Brain microvascular endothelial cell (primary cell): Measurements from ENCODE around the gene ABCC5.

Experiments used
- DNase-seq: peaks from one replicate; pipeline ENCODE4 v3.0.0-alpha.2; 2020
- H3K27ac ChIP-seq: fragments of 250-450 bp; sonication (Bioruptor Pico); 2 replicates; pipeline ENCODE4 v1.5.1; 2020; ENCODE audit warnings: mild to moderate bottlenecking, moderate library complexity
- H3K27me3 ChIP-seq: fragments of 250-450 bp; sonication (Bioruptor Pico); replicated peaks from 2 replicates; pipeline ENCODE4 v1.5.1; 2020; ENCODE audit warnings: mild to moderate bottlenecking
- H3K36me3 ChIP-seq: fragments of 250-450 bp; sonication (Bioruptor Pico); replicated peaks from 2 replicates; pipeline ENCODE4 v1.5.1; 2020; ENCODE audit warnings: mild to moderate bottlenecking
- H3K4me3 ChIP-seq: 2 replicates; pipeline ENCODE4 v1.5.1; 2011; ENCODE audit warnings: low read depth, mild to moderate bottlenecking, control low read depth, low read length, moderate library complexity
- in situ Hi-C: cut with HindIII; loops from 2 replicates; pipeline ENCODE4 v1.10.0; 2017; ENCODE audit warnings: low sequenced_read_pairs, low pct_ligation_motif_present
- TF ChIP-seq, protein P1 (sequence below): IDR thresholded peaks from 2 replicates; pipeline ENCODE4 v1.5.1; 2011; ENCODE audit warnings: low read depth, mild to moderate bottlenecking, moderate library complexity, low read length, control low read depth, inconsistent platforms; ENCODE audit errors: missing control alignments

The ABCC5 gene

GRCh38 chr3:183968666-183969245, 48.9 kb downstream of the ABCC5 start:
- no peak overlapping the region for H3K27ac ChIP-seq
- H3K36me3 ChIP-seq: peaks cover 26% of the 10 kb centered on the region
- no peaks in the 10 kb centered on the region for H3K27me3 ChIP-seq
- DNase-seq: no peak
- TF ChIP-seq, protein P1, sequence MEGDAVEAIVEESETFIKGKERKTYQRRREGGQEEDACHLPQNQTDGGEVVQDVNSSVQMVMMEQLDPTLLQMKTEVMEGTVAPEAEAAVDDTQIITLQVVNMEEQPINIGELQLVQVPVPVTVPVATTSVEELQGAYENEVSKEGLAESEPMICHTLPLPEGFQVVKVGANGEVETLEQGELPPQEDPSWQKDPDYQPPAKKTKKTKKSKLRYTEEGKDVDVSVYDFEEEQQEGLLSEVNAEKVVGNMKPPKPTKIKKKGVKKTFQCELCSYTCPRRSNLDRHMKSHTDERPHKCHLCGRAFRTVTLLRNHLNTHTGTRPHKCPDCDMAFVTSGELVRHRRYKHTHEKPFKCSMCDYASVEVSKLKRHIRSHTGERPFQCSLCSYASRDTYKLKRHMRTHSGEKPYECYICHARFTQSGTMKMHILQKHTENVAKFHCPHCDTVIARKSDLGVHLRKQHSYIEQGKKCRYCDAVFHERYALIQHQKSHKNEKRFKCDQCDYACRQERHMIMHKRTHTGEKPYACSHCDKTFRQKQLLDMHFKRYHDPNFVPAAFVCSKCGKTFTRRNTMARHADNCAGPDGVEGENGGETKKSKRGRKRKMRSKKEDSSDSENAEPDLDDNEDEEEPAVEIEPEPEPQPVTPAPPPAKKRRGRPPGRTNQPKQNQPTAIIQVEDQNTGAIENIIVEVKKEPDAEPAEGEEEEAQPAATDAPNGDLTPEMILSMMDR: no peak
- in situ Hi-C loops: no loop called here
- H3K4me3 ChIP-seq: no peak overlapping the region

DNA sequence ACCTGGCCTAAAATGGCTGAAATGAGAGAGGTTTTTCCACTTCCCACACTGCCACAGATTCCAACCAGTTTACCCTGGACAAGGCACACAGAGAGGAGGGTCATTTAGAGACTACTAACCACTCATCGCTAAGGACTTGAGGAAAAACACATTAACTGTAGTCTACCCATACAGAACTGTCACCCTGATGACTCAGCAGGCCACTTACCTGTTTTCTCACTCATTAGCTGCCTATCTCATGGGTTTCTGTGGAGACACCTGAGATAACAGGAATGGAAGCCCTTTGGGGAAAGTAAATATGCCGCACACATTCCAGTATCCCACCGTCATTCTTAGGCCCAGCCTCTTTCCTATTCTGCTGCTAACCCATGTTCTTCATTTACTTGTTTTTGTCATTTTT, 50.0 kb downstream of the ABCC5 start:
- H3K36me3 ChIP-seq: peaks cover 26% of the 10 kb centered on the region
- no peak overlapping the region for H3K27ac ChIP-seq
- H3K4me3 ChIP-seq: no peak overlapping the region
- in situ Hi-C loops: no loop called here
- no peaks in the 10 kb centered on the region for H3K27me3 ChIP-seq
- DNase-seq: no peak
- TF ChIP-seq, protein P1: no peak

DNA sequence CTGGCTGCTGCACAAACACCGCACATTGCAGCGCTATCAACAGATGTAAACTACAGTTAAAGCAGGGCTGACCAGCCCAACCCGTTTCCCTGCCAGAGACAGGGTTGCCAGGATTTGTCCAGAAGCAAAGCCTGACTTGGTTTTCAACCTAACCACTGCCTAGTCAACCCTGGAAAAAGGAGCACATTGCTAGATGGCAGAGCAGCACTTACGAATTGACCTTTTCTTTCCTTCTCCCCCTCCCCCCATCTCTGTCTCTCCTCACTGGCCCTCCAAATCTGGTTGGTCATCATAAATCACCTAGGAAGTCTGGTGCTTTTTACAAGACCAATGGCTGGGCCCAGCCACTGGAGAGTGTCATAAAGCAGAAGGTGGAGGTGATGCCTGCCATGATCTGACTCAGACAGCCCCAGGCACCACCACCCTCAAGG, 51.3 kb downstream of the ABCC5 start:
- Histone ChIP-seq H3K36me3 (peaks cover 23% of the 10 kb centered on the region), H3K27me3 (no peaks in the 10 kb centered on the region), H3K4me3 (no peak overlapping the region), H3K27ac (no peak overlapping the region)
- in situ Hi-C loops: no loop called here
- TF ChIP-seq, protein P1: no peak
- no peak for DNase-seq

DNA sequence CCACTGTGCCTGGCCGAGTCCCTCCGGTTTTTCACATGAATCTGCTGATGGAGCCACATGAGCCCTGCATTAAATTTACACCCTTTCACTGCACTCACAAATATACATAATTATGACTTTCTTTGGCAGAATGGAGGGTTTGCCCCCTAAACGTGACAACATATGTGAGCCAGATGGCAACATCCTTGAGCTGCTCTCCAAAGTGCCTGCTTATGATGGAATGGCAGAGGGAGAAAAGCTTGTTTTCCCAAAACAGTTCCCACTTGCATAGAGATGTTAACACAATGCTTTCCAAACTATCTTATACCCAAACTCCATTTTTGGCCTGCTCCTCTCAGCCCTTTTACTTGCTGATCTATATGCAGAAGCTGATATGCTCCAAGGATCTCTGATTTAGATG, 54.9 kb downstream of the ABCC5 start:
- Histone ChIP-seq H3K27me3 (no peaks in the 10 kb centered on the region), H3K27ac (no peak overlapping the region), H3K36me3 (peaks cover 22% of the 10 kb centered on the region), H3K4me3 (no peak overlapping the region)
- in situ Hi-C loops: no loop called here
- DNase-seq: no peak
- TF ChIP-seq, protein P1: no peak

DNA sequence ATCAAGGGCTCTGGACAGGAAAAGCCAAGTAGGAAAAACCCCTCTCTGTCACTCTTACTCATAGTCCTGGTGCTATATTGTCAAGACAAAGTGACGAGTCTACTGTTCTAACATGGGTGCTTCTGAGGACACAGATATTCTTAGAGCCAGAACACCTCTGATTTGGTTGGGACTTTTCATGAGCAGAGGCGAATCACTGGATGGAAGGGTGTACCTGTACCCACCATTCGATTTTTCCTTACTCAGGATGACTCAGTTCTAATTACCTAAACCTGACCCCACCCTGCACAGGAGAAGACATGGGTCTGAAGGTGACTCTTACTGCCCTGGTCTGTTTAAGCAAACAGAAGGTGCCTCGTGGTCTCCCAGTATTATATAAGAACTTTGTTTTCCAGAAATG, 58.5 kb downstream of the ABCC5 start:
- Histone ChIP-seq H3K27me3 (no peaks in the 10 kb centered on the region), H3K4me3 (no peak overlapping the region), H3K36me3 (peaks cover 19% of the 10 kb centered on the region), H3K27ac (no peak overlapping the region)
- TF ChIP-seq, protein P1: no peak
- no peak for DNase-seq
- in situ Hi-C loops: no loop called here

DNA sequence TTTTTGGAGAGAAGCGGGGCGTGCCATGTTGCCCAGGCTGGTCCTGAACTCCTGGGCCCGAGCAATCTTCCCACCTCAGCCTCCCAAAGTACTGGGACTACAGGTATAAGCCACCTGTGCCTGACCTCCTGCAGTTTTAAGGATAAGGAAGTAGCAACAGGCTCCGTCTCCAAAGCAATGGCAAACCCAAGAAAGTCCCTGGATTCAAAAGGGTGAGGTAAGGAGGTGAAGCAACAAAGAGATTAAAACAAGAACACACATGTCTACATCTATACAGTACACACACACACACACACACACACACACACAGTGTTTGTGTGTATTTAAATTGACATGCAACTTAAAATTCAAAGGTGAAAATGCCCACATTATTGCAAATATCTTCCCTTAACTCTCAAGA, 58.9 kb downstream of the ABCC5 start:
- TF ChIP-seq, protein P1: no peak
- H3K4me3 ChIP-seq: no peak overlapping the region
- H3K27me3 ChIP-seq: no peaks in the 10 kb centered on the region
- no peak for DNase-seq
- in situ Hi-C loops: no loop called here
- H3K36me3 ChIP-seq: peaks cover 19% of the 10 kb centered on the region
- H3K27ac ChIP-seq: no peak overlapping the region
